Gastrocnemius medialis (tissue), 4 donors: Measurements from ENCODE around the gene PSG6.
"Not testable (repeated sequence)": the region's sequence is repeated elsewhere in the genome, so short reads cannot be mapped to it uniquely, and the experiment has no call there.

Source experiments
- POLR2A ChIP-seq, 2 donors: fragments of 450-650 bp; IDR thresholded peaks; one replicate each; pipeline ENCODE4 v1.6.1; 2017; ENCODE audit warnings: antibody characterized with exemption in 2 of 2, mild to moderate bottlenecking in 2 of 2, moderate library complexity in 2 of 2
- TF ChIP-seq, protein P1 (sequence below), 5 experiments: fragments of 450-650 bp in 3 of 5; fragments of 200-600 bp in 2 of 5; sonication (generic) in 2 of 5; IDR thresholded peaks in 4 of 5; conservative IDR thresholded peaks in 1 of 5; 1 replicate in 4 of 5; 2 replicates in 1 of 5; pipeline ENCODE4 v1.5.1; 2016 to 2019; ENCODE audit warnings: antibody characterized with exemption in 5 of 5, mild to moderate bottlenecking in 3 of 5, moderate library complexity in 3 of 5

DNA sequence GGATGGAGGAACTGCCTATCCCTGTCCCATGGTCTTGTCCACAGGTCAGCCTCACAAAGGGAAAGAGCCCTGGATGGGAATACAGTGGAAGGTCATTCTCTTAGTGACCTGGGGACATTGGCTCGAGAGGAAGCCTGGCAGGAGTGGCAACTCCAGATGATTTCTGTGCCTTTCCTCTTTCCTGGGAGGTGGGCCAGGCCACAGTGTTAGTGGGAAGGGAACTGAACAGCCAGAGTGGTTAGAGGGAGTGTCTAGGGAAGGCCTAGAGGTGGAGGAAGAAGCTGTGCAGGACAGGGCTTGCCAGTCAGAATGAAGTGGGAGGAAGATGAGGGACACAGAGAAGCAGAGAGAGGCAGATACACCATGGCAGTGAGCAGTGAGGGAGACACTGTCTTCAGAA is 41.8 kb downstream of the PSG6 start:
- TF ChIP-seq, protein P1, sequence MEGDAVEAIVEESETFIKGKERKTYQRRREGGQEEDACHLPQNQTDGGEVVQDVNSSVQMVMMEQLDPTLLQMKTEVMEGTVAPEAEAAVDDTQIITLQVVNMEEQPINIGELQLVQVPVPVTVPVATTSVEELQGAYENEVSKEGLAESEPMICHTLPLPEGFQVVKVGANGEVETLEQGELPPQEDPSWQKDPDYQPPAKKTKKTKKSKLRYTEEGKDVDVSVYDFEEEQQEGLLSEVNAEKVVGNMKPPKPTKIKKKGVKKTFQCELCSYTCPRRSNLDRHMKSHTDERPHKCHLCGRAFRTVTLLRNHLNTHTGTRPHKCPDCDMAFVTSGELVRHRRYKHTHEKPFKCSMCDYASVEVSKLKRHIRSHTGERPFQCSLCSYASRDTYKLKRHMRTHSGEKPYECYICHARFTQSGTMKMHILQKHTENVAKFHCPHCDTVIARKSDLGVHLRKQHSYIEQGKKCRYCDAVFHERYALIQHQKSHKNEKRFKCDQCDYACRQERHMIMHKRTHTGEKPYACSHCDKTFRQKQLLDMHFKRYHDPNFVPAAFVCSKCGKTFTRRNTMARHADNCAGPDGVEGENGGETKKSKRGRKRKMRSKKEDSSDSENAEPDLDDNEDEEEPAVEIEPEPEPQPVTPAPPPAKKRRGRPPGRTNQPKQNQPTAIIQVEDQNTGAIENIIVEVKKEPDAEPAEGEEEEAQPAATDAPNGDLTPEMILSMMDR (IDR thresholded peaks at IDR 0.05 in 4 of 5, conservative IDR thresholded peaks at IDR 0.05 in 1 of 5): not testable (repeated sequence)
- not testable (repeated sequence) for TF ChIP-seq POLR2A (IDR thresholded peaks at IDR 0.05)
